Stimulated activated naive B cell treated with anti-CD40 and anti-IgM and Interleukin-4, amounts not matched to agents 10 μg/mL and 1 μg/mL and 100 μg/mL, for 72 hours (primary cell): ENCODE data around the gene KCNJ15.
A peak's percentile ranks its signal among the peaks of the same experiment; 100 is the strongest.
"Not testable (repeated sequence)": the region's sequence is repeated elsewhere in the genome, so short reads cannot be mapped to it uniquely, and the experiment has no call there.

Experiments used
- ATAC-seq, 2 donors: fragments of 150-1000 bp; cut with Tn5 transposase; replicated peaks; 2 replicates each; pipeline ENCODE4 v1.10.0; 2021; ENCODE audit warnings: moderate library complexity in 1 of 2
- DNase-seq: peaks from one replicate; pipeline ENCODE4 v3.0.0; 2021
- H3K27ac Mint-ChIP-seq: one replicate; pipeline ENCODE4 v1.8.0; 2022; ENCODE audit warnings: mild to moderate bottlenecking, mixed read lengths
- H3K27me3 Mint-ChIP-seq, 2 donors: one replicate each; pipeline ENCODE4 v1.8.0; 2022; ENCODE audit warnings: mixed read lengths in 2 of 2
- H3K36me3 Mint-ChIP-seq, 2 donors: one replicate each; pipeline ENCODE4 v1.8.0; 2022; ENCODE audit warnings: mixed read lengths in 2 of 2, mild to moderate bottlenecking in 1 of 2
- H3K4me1 Mint-ChIP-seq, 2 donors: one replicate each; pipeline ENCODE4 v1.8.0; 2022; ENCODE audit warnings: mixed read lengths in 2 of 2, mild to moderate bottlenecking in 1 of 2
- H3K4me3 Mint-ChIP-seq, 2 donors: one replicate each; pipeline ENCODE4 v1.8.0; 2022; ENCODE audit warnings: mild to moderate bottlenecking in 2 of 2, mixed read lengths in 2 of 2, moderate library complexity in 1 of 2
- H3K9me3 Mint-ChIP-seq, 2 donors: one replicate each; pipeline ENCODE4 v1.8.0; 2022; ENCODE audit warnings: mixed read lengths in 2 of 2, mild to moderate bottlenecking in 1 of 2

The KCNJ15 gene

GRCh38 chr21:38256599-38257302 is at the start of gene KCNJ15:
KCNJ15 (plus strand) TSS chr21:38256991; CDS start chr21:38299262, 42,271 bp downstream.
- ATAC-seq (no peak), DNase-seq (no peak)
- H3K27ac Mint-ChIP-seq = no peak within 1 kb of the TSS
- H3K9me3 Mint-ChIP-seq = no peaks in the 10 kb centered on the region
- H3K4me3 Mint-ChIP-seq = no peak within 1 kb of the TSS
- peaks cover 7% of the 10 kb centered on the region in 2 donors for H3K27me3 Mint-ChIP-seq
- no peaks in the 10 kb centered on the region for H3K36me3 Mint-ChIP-seq
- H3K4me1 Mint-ChIP-seq = peaks cover 0 to 2% of the 10 kb centered on the region in 2 donors

GRCh38 chr21:38208118-38208517 is 48.7 kb upstream of the KCNJ15 start:
- Mint-ChIP-seq H3K36me3 (no peaks in the 10 kb centered on the region), H3K4me1 (no peaks in the 10 kb centered on the region), H3K4me3 (no peak overlapping the region), H3K27ac (no peak overlapping the region), H3K27me3 (peaks cover 16 to 47% of the 10 kb centered on the region in 2 donors), H3K9me3 (no peaks in the 10 kb centered on the region)
- ATAC-seq (no peak), DNase-seq (no peak)

- Mint-ChIP-seq H3K27ac (no peak overlapping the region), H3K27me3 (peaks cover 13 to 31% of the 10 kb centered on the region in 2 donors), H3K4me3 (no peak overlapping the region), H3K4me1 (no peaks in the 10 kb centered on the region), H3K36me3 (no peaks in the 10 kb centered on the region), H3K9me3 (no peaks in the 10 kb centered on the region)
- DNase-seq = no peak
- ATAC-seq = no peak
Measured at GRCh38 chr21:38211321-38211720, 45.5 kb upstream of the KCNJ15 start.

- Mint-ChIP-seq H3K27ac (no peak overlapping the region), H3K4me3 (no peak overlapping the region), H3K36me3 (no peaks in the 10 kb centered on the region), H3K4me1 (no peaks in the 10 kb centered on the region), H3K9me3 (no peaks in the 10 kb centered on the region), H3K27me3 (peaks cover 13 to 23% of the 10 kb centered on the region in 2 donors)
- no peak for DNase-seq
- no peak for ATAC-seq
Measured at GRCh38 chr21:38212706-38213105, 44.1 kb upstream of the KCNJ15 start.

GRCh38 chr21:38219049-38219628 is 37.7 kb upstream of the KCNJ15 start:
- H3K27ac Mint-ChIP-seq = no peak overlapping the region
- H3K36me3 Mint-ChIP-seq = peaks cover 0 to 2% of the 10 kb centered on the region in 2 donors
- ATAC-seq = peak; percentile 69 to 81
- peaks cover 2 to 5% of the 10 kb centered on the region in 2 donors for H3K4me1 Mint-ChIP-seq
- no peak overlapping the region for H3K4me3 Mint-ChIP-seq
- H3K27me3 Mint-ChIP-seq = peaks cover 4 to 7% of the 10 kb centered on the region in 2 donors
- DNase-seq = peak; percentile 47
- peaks cover 20 to 23% of the 10 kb centered on the region in 2 donors for H3K9me3 Mint-ChIP-seq

GRCh38 chr21:38220270-38220737 is 36.5 kb upstream of the KCNJ15 start:
- H3K4me1 Mint-ChIP-seq = peaks cover 2 to 5% of the 10 kb centered on the region in 2 donors
- H3K9me3 Mint-ChIP-seq = peaks cover 23 to 24% of the 10 kb centered on the region in 2 donors
- ATAC-seq (no peak), DNase-seq (no peak)
- H3K36me3 Mint-ChIP-seq = peaks cover 0 to 2% of the 10 kb centered on the region in 2 donors
- peaks cover 4 to 7% of the 10 kb centered on the region in 2 donors for H3K27me3 Mint-ChIP-seq
- H3K4me3 Mint-ChIP-seq = no peak overlapping the region
- no peak overlapping the region for H3K27ac Mint-ChIP-seq

GRCh38 chr21:38221594-38221993 is 35.2 kb upstream of the KCNJ15 start:
- Mint-ChIP-seq H3K27ac (no peak overlapping the region), H3K9me3 (peaks cover 23 to 24% of the 10 kb centered on the region in 2 donors), H3K4me3 (no peak overlapping the region), H3K27me3 (peaks cover 4 to 7% of the 10 kb centered on the region in 2 donors), H3K36me3 (peaks cover 0 to 2% of the 10 kb centered on the region in 2 donors), H3K4me1 (peaks cover 2 to 5% of the 10 kb centered on the region in 2 donors)
- ATAC-seq (peak; percentile 55 to 67), DNase-seq (no peak)

- DNase-seq = no peak
- Mint-ChIP-seq H3K4me3 (no peak overlapping the region), H3K27me3 (peaks cover 2 to 4% of the 10 kb centered on the region in 2 donors), H3K4me1 (peaks cover under 1 to 3% of the 10 kb centered on the region in 2 donors), H3K36me3 (peaks cover 0 to under 1% of the 10 kb centered on the region in 2 donors), H3K9me3 (peaks cover 34 to 36% of the 10 kb centered on the region in 2 donors), H3K27ac (no peak overlapping the region)
- no peak for ATAC-seq
Measured at GRCh38 chr21:38223893-38224540, 32.8 kb upstream of the KCNJ15 start.

- Mint-ChIP-seq H3K36me3 (no peaks in the 10 kb centered on the region), H3K27ac (no peak overlapping the region), H3K27me3 (no peaks in the 10 kb centered on the region), H3K4me1 (no peaks in the 10 kb centered on the region), H3K4me3 (no peak overlapping the region), H3K9me3 (peaks cover 36% of the 10 kb centered on the region in 2 donors)
- ATAC-seq (no peak), DNase-seq (no peak)
Measured at GRCh38 chr21:38227401-38227800, 29.4 kb upstream of the KCNJ15 start.

- Mint-ChIP-seq H3K36me3 (no peaks in the 10 kb centered on the region), H3K27me3 (no peaks in the 10 kb centered on the region), H3K4me3 (no peak overlapping the region), H3K9me3 (peaks cover 32 to 33% of the 10 kb centered on the region in 2 donors), H3K4me1 (no peaks in the 10 kb centered on the region), H3K27ac (no peak overlapping the region)
- no peak for ATAC-seq
- no peak for DNase-seq
Measured at GRCh38 chr21:38228115-38228514, 28.7 kb upstream of the KCNJ15 start.

- DNase-seq = no peak
- Mint-ChIP-seq H3K36me3 (no peaks in the 10 kb centered on the region), H3K9me3 (peaks cover 31 to 34% of the 10 kb centered on the region in 2 donors), H3K27me3 (no peaks in the 10 kb centered on the region), H3K27ac (no peak overlapping the region), H3K4me3 (no peak overlapping the region), H3K4me1 (no peaks in the 10 kb centered on the region)
- no peak for ATAC-seq
Measured at GRCh38 chr21:38228537-38228936, 28.3 kb upstream of the KCNJ15 start.

GRCh38 chr21:38229260-38229877 is 27.4 kb upstream of the KCNJ15 start:
- Mint-ChIP-seq H3K4me3 (no peak overlapping the region), H3K36me3 (no peaks in the 10 kb centered on the region), H3K4me1 (no peaks in the 10 kb centered on the region), H3K9me3 (peaks cover 25 to 30% of the 10 kb centered on the region in 2 donors), H3K27me3 (no peaks in the 10 kb centered on the region), H3K27ac (no peak overlapping the region)
- DNase-seq = no peak
- ATAC-seq = no peak

- H3K36me3 Mint-ChIP-seq = no peaks in the 10 kb centered on the region
- H3K9me3 Mint-ChIP-seq = peaks cover 9 to 10% of the 10 kb centered on the region in 2 donors
- peaks cover 0 to 3% of the 10 kb centered on the region in 2 donors for H3K27me3 Mint-ChIP-seq
- DNase-seq (no peak), ATAC-seq (no peak)
- H3K4me3 Mint-ChIP-seq = no peak overlapping the region
- H3K4me1 Mint-ChIP-seq = no peaks in the 10 kb centered on the region
- no peak overlapping the region for H3K27ac Mint-ChIP-seq
Measured at GRCh38 chr21:38234395-38235142, 22.2 kb upstream of the KCNJ15 start.

GRCh38 chr21:38235251-38235650 is 21.5 kb upstream of the KCNJ15 start:
- not testable (repeated sequence) for ATAC-seq

More at GRCh38 chr21:38235251-38235650, 21.5 kb upstream of the KCNJ15 start:
- H3K4me1 Mint-ChIP-seq, H3K36me3 Mint-ChIP-seq, H3K4me3 Mint-ChIP-seq, H3K27me3 Mint-ChIP-seq, H3K27ac Mint-ChIP-seq, DNase-seq: not testable (repeated sequence)
- peaks cover 7 to 10% of the 10 kb centered on the region in 2 donors for H3K9me3 Mint-ChIP-seq
